WERI-Rb-1 (cell line): ENCODE data around the gene EIF6.

Experiments
- DNase-seq: peaks from one replicate; pipeline ENCODE4 v3.0.0-alpha.2; 2020
- H3K27ac ChIP-seq: fragments of 250-450 bp; sonication (Bioruptor Pico); 2 replicates; pipeline ENCODE4 v1.5.1; 2020; ENCODE audit warnings: mild to moderate bottlenecking, moderate library complexity
- H3K27me3 ChIP-seq: fragments of 250-450 bp; sonication (Bioruptor Pico); 2 replicates; pipeline ENCODE4 v1.5.1; 2021; ENCODE audit warnings: mild to moderate bottlenecking, low read depth, moderate library complexity; ENCODE audit not compliant: insufficient read depth, severe bottlenecking
- H3K36me3 ChIP-seq: fragments of 250-450 bp; sonication (Bioruptor Pico); 2 replicates; pipeline ENCODE4 v1.5.1; 2020; ENCODE audit warnings: mild to moderate bottlenecking, moderate library complexity
- H3K4me3 ChIP-seq: 2 replicates; pipeline ENCODE4 v1.5.1; 2011; ENCODE audit warnings: low read depth, mild to moderate bottlenecking, control low read depth, low read length
- H3K9me3 ChIP-seq: fragments of 250-450 bp; sonication (Bioruptor Pico); 2 replicates; pipeline ENCODE4 v1.5.1; 2021; ENCODE audit warnings: mild to moderate bottlenecking, moderate library complexity; ENCODE audit not compliant: severe bottlenecking
- CTCF ChIP-seq: IDR thresholded peaks from 2 replicates; pipeline ENCODE4 v1.5.1; 2011; ENCODE audit warnings: low read depth, mild to moderate bottlenecking, control low read depth, inconsistent platforms, low read length

EIF6 gene

DNA sequence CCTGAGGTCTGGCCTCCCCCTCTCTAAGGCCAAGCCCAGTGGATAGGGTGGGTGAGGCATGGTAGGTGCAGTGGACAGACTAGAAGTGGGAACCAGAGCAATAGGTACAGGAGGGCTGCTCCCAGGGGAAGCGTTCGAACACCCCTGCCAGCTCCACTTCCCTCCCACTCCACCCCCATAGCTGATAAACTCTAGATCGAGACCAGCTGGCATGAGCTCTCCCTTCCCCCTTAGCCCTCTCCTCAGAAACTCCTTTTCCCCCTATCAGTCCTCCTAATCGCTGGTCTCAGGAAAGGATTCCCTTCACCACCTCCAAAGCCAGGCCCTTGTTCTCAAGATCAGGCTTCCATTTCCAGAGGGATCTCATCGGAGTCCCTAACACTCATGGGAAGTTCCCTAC lies 13.7 kb upstream of the EIF6 start:
- H3K27me3 ChIP-seq, result no peaks in the 10 kb centered on the region
- no peak for TF ChIP-seq CTCF
- H3K36me3 ChIP-seq, result peaks cover 3% of the 10 kb centered on the region; the same call in 1 of the 2 replicates
- no peak overlapping the region; the same call in 1 of the 2 replicates for H3K27ac ChIP-seq
- no peak for DNase-seq
- H3K4me3 ChIP-seq, result no peak overlapping the region
- no peaks in the 10 kb centered on the region for H3K9me3 ChIP-seq

- H3K36me3 ChIP-seq, result no peaks in the 10 kb centered on the region; the same call in 1 of the 2 replicates
- DNase-seq, result no peak
- H3K9me3 ChIP-seq, result no peaks in the 10 kb centered on the region
- no peak overlapping the region for H3K27ac ChIP-seq
- H3K4me3 ChIP-seq, result no peak overlapping the region
- H3K27me3 ChIP-seq, result no peaks in the 10 kb centered on the region
- TF ChIP-seq CTCF, result no peak
Observed at GRCh38 chr20:35297740-35298139, 13.2 kb upstream of the EIF6 start.

DNA sequence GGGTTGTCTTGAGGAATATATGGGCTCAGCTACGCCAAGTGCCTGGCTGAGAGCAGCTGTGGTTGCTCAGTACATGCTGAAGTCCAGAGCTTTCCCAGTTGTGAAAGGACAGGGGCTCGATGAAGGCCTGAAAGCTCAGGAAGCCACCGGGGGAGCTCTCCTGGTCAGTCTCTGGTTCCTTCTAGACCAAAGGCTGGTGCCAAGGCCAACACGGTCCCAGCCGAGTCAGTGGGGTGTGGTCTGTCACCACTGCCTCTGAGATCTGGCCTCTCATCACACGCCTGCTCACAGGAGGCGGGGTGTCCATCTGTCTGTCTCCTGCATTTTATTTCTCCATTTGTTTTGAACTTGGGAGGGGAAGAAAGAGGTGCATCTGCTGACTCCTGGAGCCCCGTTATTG lies 12.6 kb upstream of the EIF6 start:
- H3K27ac ChIP-seq, result no peak overlapping the region
- DNase-seq, result no peak

DNA sequence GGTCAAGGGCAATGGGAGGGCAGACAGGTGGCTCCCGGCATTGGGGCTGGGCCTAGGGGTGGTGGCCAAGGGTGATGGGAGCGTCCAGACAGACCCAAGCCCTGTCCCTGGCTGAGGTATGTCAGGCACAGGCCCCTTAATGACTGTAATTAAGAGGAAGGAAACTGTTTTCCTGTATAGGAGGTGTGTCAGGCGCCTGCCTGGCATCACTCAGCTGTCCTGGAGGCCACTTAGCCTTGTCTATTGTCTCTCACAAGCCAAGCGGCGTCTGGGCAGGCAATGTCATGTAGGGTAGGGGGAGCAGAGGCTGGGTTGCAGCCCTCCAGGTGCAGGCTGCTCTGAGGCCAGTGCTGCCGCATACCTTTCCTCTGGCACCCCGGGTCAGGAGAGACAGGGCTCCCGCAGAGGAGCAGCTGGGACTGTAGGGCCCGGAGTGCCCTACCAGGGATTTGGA lies 11.6 kb upstream of the EIF6 start:
- no peak for TF ChIP-seq CTCF
- Histone ChIP-seq H3K27me3 (no peaks in the 10 kb centered on the region), H3K27ac (no peak overlapping the region), H3K36me3 (no peaks in the 10 kb centered on the region), H3K9me3 (no peaks in the 10 kb centered on the region), H3K4me3 (no peak overlapping the region)
- no peak for DNase-seq

More for the DNA sequence above, 12.6 kb upstream of the EIF6 start:
- peak; percentile 36 for TF ChIP-seq CTCF
- Histone ChIP-seq H3K4me3 (no peak overlapping the region), H3K27me3 (no peaks in the 10 kb centered on the region), H3K36me3 (no peaks in the 10 kb centered on the region; the same call in 1 of the 2 replicates), H3K9me3 (no peaks in the 10 kb centered on the region)

- no peak for TF ChIP-seq CTCF
- no peak for DNase-seq
- Histone ChIP-seq H3K27ac (no peak overlapping the region), H3K27me3 (no peaks in the 10 kb centered on the region), H3K36me3 (no peaks in the 10 kb centered on the region), H3K9me3 (no peaks in the 10 kb centered on the region), H3K4me3 (no peak overlapping the region)
Observed at GRCh38 chr20:35295674-35296073, 11.1 kb upstream of the EIF6 start.

GRCh38 chr20:35295058-35295457 lies 10.5 kb upstream of the EIF6 start:
- no peak for DNase-seq
- Histone ChIP-seq H3K27ac (no peak overlapping the region), H3K9me3 (no peaks in the 10 kb centered on the region), H3K4me3 (no peak overlapping the region), H3K36me3 (no peaks in the 10 kb centered on the region), H3K27me3 (no peaks in the 10 kb centered on the region)
- no peak for TF ChIP-seq CTCF
